H9 (cell line): ENCODE data around the gene FUT2. TPM values are rescaled to one million over a fixed set of nuclear protein-coding genes. Genes with fewer than 3 reads are reported as not detected.

Experiments
- DNase-seq: peaks from one replicate; pipeline ENCODE4 v3.0.0-alpha.2; 2017
- H2AFZ ChIP-seq: one replicate; pipeline ENCODE4 v1.6.1; 2013; ENCODE audit warnings: mild to moderate bottlenecking, low read length, control low read depth, moderate library complexity
- H2AK5ac ChIP-seq: 2 replicates; pipeline ENCODE4 v1.6.1; 2013; ENCODE audit warnings: low read length, control low read depth, mixed read lengths; ENCODE audit not compliant: insufficient read length
- H2BK120ac ChIP-seq: one replicate; pipeline ENCODE4 v1.6.1; 2013; ENCODE audit warnings: low read depth, mild to moderate bottlenecking, low read length, control low read depth, inconsistent platforms; ENCODE audit not compliant: poor library complexity, severe bottlenecking
- H2BK12ac ChIP-seq: 2 replicates; pipeline ENCODE4 v1.6.1; 2013; ENCODE audit warnings: low read length, control low read depth, mixed read lengths, low read depth; ENCODE audit not compliant: insufficient read length
- H2BK15ac ChIP-seq: 2 replicates; pipeline ENCODE4 v1.6.1; 2013; ENCODE audit warnings: low read depth, low read length, control low read depth
- H2BK20ac ChIP-seq: one replicate; pipeline ENCODE4 v1.6.1; 2013; ENCODE audit warnings: low read depth, mild to moderate bottlenecking, low read length, control low read depth, inconsistent platforms; ENCODE audit not compliant: poor library complexity, severe bottlenecking
- H2BK5ac ChIP-seq: 2 replicates; pipeline ENCODE4 v1.6.1; 2013; ENCODE audit warnings: low read length, control low read depth, mixed read lengths; ENCODE audit not compliant: insufficient read length
- H3K14ac ChIP-seq: 2 replicates; pipeline ENCODE4 v1.6.1; 2013; ENCODE audit warnings: low read length, control low read depth; ENCODE audit not compliant: insufficient read depth
- H3K18ac ChIP-seq: 2 replicates; pipeline ENCODE4 v1.6.1; 2013; ENCODE audit warnings: low read depth, mild to moderate bottlenecking, mixed read lengths, low read length, control low read depth; ENCODE audit not compliant: insufficient read length
- H3K23ac ChIP-seq: 2 replicates; pipeline ENCODE4 v1.6.1; 2013; ENCODE audit warnings: low read length, control low read depth, mixed read lengths, low read depth; ENCODE audit not compliant: insufficient read length
- H3K23me2 ChIP-seq: 2 replicates; pipeline ENCODE4 v1.6.1; 2013; ENCODE audit warnings: low read depth, mild to moderate bottlenecking, mixed read lengths, low read length, control low read depth; ENCODE audit not compliant: insufficient read length, poor library complexity, severe bottlenecking
- H3K27ac ChIP-seq: 2 replicates; pipeline ENCODE4 v1.5.1; 2013; ENCODE audit warnings: low read length, control low read depth, mixed read lengths, low read depth; ENCODE audit not compliant: insufficient read length
- H3K27me3 ChIP-seq: 2 replicates; pipeline ENCODE4 v1.6.1; 2013; ENCODE audit warnings: low read length, control low read depth, inconsistent platforms; ENCODE audit not compliant: insufficient read depth
- H3K4ac ChIP-seq: 2 replicates; pipeline ENCODE4 v1.6.1; 2013; ENCODE audit warnings: low read depth, mild to moderate bottlenecking, control low read depth, inconsistent platforms, low read length, moderate library complexity
- H3K4me1 ChIP-seq: 2 replicates; pipeline ENCODE4 v1.6.1; 2013; ENCODE audit warnings: low read length, control low read depth, inconsistent platforms; ENCODE audit not compliant: insufficient read depth
- H3K4me2 ChIP-seq: 2 replicates; pipeline ENCODE4 v1.6.1; 2013; ENCODE audit warnings: low read length, control low read depth, mixed read lengths; ENCODE audit not compliant: insufficient read length, insufficient read depth
- H3K56ac ChIP-seq: 2 replicates; pipeline ENCODE4 v1.6.1; 2013; ENCODE audit warnings: low read depth, mild to moderate bottlenecking, mixed read lengths, low read length, control low read depth; ENCODE audit not compliant: insufficient read length
- H3K79me1 ChIP-seq: 2 replicates; pipeline ENCODE4 v1.6.1; 2013; ENCODE audit warnings: low read depth, mild to moderate bottlenecking, moderate library complexity, low read length, control low read depth, inconsistent platforms; ENCODE audit not compliant: insufficient read depth, poor library complexity, severe bottlenecking
- H3K79me2 ChIP-seq: 2 replicates; pipeline ENCODE4 v1.6.1; 2013; ENCODE audit warnings: low read length, control low read depth, inconsistent platforms; ENCODE audit not compliant: insufficient read depth
- H3K9ac ChIP-seq: 2 replicates; pipeline ENCODE4 v1.6.1; 2013; ENCODE audit warnings: low read length, control low read depth, mixed read lengths; ENCODE audit not compliant: insufficient read length; ENCODE audit errors: extremely low read depth
- H3K9me3 ChIP-seq: one replicate; pipeline ENCODE4 v1.6.1; 2013; ENCODE audit warnings: low read depth, low read length, inconsistent platforms; ENCODE audit not compliant: control insufficient read depth
- H3T11ph ChIP-seq: one replicate; pipeline ENCODE4 v1.6.1; 2013; ENCODE audit warnings: mild to moderate bottlenecking, low read length, control low read depth, inconsistent platforms
- H4K20me1 ChIP-seq: one replicate; pipeline ENCODE4 v1.6.1; 2013; ENCODE audit not compliant: control insufficient read depth, insufficient read length, insufficient read depth
- H4K5ac ChIP-seq: 2 replicates; pipeline ENCODE4 v1.6.1; 2013; ENCODE audit warnings: low read depth, mild to moderate bottlenecking, mixed read lengths, low read length, control low read depth; ENCODE audit not compliant: insufficient read length
- H4K8ac ChIP-seq: replicated peaks from 2 replicates; pipeline ENCODE4 v1.6.1; 2013; ENCODE audit warnings: low read length, control low read depth, mixed read lengths, low read depth; ENCODE audit not compliant: insufficient read length
- H4K91ac ChIP-seq: 2 replicates; pipeline ENCODE4 v1.6.1; 2013; ENCODE audit warnings: low read depth, mild to moderate bottlenecking, moderate library complexity, mixed read lengths, low read length, control low read depth; ENCODE audit not compliant: insufficient read length
- H3K27ac Mint-ChIP-seq, 3 experiments: 2 replicates in 2 of 3; 3 replicates in 1 of 3; pipeline ENCODE4 v1.8.0; 2020 to 2021; ENCODE audit warnings: mixed read lengths in 3 of 3, mild to moderate bottlenecking in 1 of 3, moderate library complexity in 1 of 3
- H3K27me3 Mint-ChIP-seq: 2 replicates; pipeline ENCODE4 v1.8.0; 2021; ENCODE audit warnings: low read depth, mild to moderate bottlenecking, moderate library complexity, mixed read lengths
- H3K36me3 Mint-ChIP-seq, 3 experiments: 2 replicates in 2 of 3; 3 replicates in 1 of 3; pipeline ENCODE4 v1.8.0; 2020 to 2021; ENCODE audit warnings: low read depth in 3 of 3, mixed read lengths in 3 of 3; ENCODE audit not compliant: insufficient read depth in 1 of 3
- H3K4me1 Mint-ChIP-seq, 2 experiments: 2 replicates each; pipeline ENCODE4 v1.8.0; 2020; ENCODE audit warnings: mixed read lengths in 2 of 2
- H3K4me3 Mint-ChIP-seq, 2 experiments: 2 replicates in 1 of 2; 3 replicates in 1 of 2; pipeline ENCODE4 v1.8.0; 2020 to 2021; ENCODE audit warnings: mild to moderate bottlenecking in 2 of 2, mixed read lengths in 2 of 2, moderate library complexity in 1 of 2
- H3K9me3 Mint-ChIP-seq, 2 experiments: 2 replicates in 1 of 2; 3 replicates in 1 of 2; pipeline ENCODE4 v1.8.0; 2020; ENCODE audit warnings: mild to moderate bottlenecking in 2 of 2, mixed read lengths in 2 of 2, moderate library complexity in 1 of 2
- CTCF ChIP-seq: fragments of 200-600 bp; sonication (generic); conservative IDR thresholded peaks from 3 replicates; pipeline ENCODE4 v1.8.0; 2021; ENCODE audit warnings: antibody characterized with exemption, mild to moderate bottlenecking
- WGBS: extraction: QIAGEN DNeasy Blood & Tissue Kit; methylation state at CpG from one replicate; pipeline ENCODE4 v1.1.7; 2013; ENCODE audit warnings: missing lambda C conversion rate, low lambda C conversion rate, mixed read lengths; ENCODE audit not compliant: insufficient read length; ENCODE audit errors: extremely low coverage; 5-methylcytosine and 5-hydroxymethylcytosine counted together
- total RNA-seq: library from RNA; stranded (reverse); gene quantifications from 2 replicates; pipeline ENCODE4 v1.2.1, GENCODE V29; 2021

Gene FUT2
- total RNA-seq, 1 experiment from 2014 or later: 11.4 TPM

GRCh38 chr19:48714759-48715675 is 19.2 kb downstream of the FUT2 start:
- H3K4me3 Mint-ChIP-seq: peak overlapping the region; percentile 73 to 77
- no peak overlapping the region for H3K23ac ChIP-seq
- no peak overlapping the region for H2AFZ ChIP-seq

More at GRCh38 chr19:48714759-48715675, 19.2 kb downstream of the FUT2 start:
- H4K20me1 ChIP-seq: no peaks in the 10 kb centered on the region
- Mint-ChIP-seq H3K27me3 (peaks cover 2% of the 10 kb centered on the region; the same call in 1 of the 2 replicates), H3K27ac (peak overlapping the region; percentile 59 to 90 (median 69); a peak in 4 of 7 replicates), H3K9me3 (peaks cover 5 to 6% of the 10 kb centered on the region in 2 experiments; a peak in 4 of 5 replicates), H3K36me3 (peaks cover 8% of the 10 kb centered on the region in 3 experiments; a peak in 6 of 7 replicates), H3K4me1 (peaks cover 33 to 49% of the 10 kb centered on the region in 2 experiments)
- peaks cover 8% of the 10 kb centered on the region for H3K23me2 ChIP-seq
- no peak overlapping the region for H3K4ac ChIP-seq
- H3K9ac ChIP-seq: no peak overlapping the region
- no peaks in the 10 kb centered on the region for H3K79me1 ChIP-seq
- H2AK5ac ChIP-seq: no peak overlapping the region
- H3K27ac ChIP-seq: no peak overlapping the region
- no peak overlapping the region for H2BK12ac ChIP-seq
- no peak overlapping the region for H4K5ac ChIP-seq
- no peak overlapping the region for H3K18ac ChIP-seq
- H3K56ac ChIP-seq: no peak overlapping the region
- H3K4me2 ChIP-seq: peak overlapping the region; percentile 58
- no peaks in the 10 kb centered on the region; the same call in 1 of the 2 replicates for H3K4me1 ChIP-seq
- no peak for DNase-seq
- no peak overlapping the region for H3K14ac ChIP-seq
- H2BK15ac ChIP-seq: no peak overlapping the region
- H4K8ac ChIP-seq: no peak overlapping the region
- TF ChIP-seq CTCF: no peak
- no peak overlapping the region for H4K91ac ChIP-seq
- no CpG with 5 or more reads among the region's 26 CpGs for WGBS
- H3K9me3 ChIP-seq: no peaks in the 10 kb centered on the region
- H2BK120ac ChIP-seq: no peak overlapping the region
- H3T11ph ChIP-seq: no peak overlapping the region
- no peaks in the 10 kb centered on the region for H3K27me3 ChIP-seq
- no peak overlapping the region for H2BK5ac ChIP-seq
- H2BK20ac ChIP-seq: no peak overlapping the region
- no peaks in the 10 kb centered on the region for H3K79me2 ChIP-seq
